IPS DF 4.7 (cell line): ENCODE data around the gene CTNNA2.

ENCODE experiments used
- DNase-seq: peaks from one replicate; pipeline ENCODE4 v3.0.0-alpha.2; 2013; ENCODE audit warnings: low spot score; ENCODE audit errors: extremely low read depth

The CTNNA2 gene

DNA sequence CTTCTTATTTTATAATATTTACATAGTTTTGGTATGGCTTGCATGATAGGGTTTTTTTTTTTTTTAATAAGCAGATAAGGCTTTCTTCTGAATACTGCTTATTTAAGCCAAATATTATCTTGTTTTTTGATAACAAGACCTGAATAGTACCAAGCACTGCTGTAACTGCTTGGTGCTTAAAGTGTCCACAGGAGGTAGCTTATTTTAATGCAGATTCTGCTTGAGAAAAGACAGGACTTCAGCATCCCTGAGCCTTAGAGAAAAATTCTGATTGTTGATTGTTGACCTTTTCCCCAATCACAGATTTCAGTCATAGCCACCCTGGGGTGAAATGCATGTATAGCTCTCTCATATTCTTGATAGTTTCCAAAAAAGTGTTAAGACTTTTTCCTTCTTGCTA is 336.4 kb downstream of the CTNNA2 start:
- DNase-seq, result no peak

DNA sequence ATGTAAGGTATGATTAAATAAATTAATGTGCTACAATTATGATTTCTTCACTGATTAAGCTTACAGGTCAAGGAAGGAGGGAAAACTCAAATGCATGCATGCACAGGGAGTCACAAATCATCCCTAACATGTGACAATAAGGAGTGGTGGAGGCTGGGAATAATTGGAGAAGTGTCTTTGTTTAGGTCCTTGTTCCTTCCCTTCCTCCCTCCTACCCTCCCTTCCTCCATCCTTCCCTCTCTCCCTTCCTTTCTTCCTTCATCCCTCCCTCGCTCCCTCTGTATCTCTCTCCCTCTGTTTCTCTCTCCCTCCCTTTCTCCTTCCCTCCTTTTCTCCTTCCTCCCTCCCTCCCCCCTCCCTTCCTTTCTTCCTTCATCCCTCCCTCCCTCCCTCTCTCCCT is 337.1 kb downstream of the CTNNA2 start:
- DNase-seq, result no peak

- no peak for DNase-seq
Observed at GRCh38 chr2:79850912-79851311, 338.1 kb downstream of the CTNNA2 start.

DNA sequence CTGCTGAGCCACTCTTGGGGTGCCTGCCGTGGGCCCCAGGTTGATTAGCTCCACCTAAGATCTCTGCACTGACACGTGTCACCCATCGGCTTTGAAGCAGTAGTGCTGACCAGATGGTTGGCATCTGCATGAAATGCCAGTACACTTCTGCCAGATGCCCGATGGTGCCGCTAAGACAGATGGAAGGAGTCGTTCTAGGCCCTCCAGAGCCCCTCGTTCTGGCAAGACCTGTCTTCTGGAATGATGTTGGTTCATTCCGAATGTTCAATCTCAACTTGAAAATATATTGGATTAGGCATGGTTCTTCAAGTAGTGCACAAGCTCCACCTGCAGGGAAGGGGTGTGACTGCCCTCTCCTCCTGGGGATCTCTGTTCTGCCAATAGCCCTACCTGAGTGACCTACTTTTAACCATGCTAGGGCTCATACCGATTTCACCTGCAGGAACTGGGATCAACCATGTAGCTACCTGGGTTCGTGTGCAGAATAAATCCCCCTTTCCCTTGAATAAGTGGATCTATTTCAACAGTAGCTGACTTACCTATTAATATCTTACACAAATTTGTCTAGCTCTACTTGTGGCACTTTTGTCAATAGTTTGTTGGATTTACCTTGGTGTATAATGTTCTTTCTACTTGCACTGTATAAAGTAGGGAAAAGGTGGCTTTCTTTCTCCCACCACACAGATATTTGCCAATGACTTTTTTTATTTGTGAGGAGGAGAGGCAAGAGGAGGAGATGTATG is 342.6 kb downstream of the CTNNA2 start:
- DNase-seq, result no peak

DNA sequence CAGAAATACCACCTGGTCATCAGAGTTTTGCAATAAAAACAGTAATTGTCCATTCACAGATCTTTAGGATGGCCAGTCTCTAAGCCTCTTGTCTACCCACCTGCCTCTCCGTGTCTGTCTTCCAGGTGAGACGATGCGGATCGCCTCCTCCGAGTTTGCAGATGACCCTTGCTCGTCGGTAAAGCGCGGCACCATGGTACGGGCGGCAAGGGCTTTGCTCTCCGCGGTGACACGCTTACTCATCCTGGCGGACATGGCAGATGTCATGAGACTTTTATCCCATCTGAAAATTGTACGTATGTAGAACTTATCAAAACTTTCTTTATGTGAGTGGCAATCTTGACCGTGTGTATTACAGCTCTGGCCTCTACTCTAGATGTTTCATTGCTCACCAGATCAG is 345.0 kb downstream of the CTNNA2 start:
- no peak for DNase-seq

GRCh38 chr2:79860228-79861058 is 347.6 kb downstream of the CTNNA2 start:
- no peak for DNase-seq

GRCh38 chr2:79861059-79861374 is 348.2 kb downstream of the CTNNA2 start:
- DNase-seq, result no peak

- no peak for DNase-seq
Observed at GRCh38 chr2:79862756-79863155, 349.9 kb downstream of the CTNNA2 start.

GRCh38 chr2:79872656-79873055 is 359.8 kb downstream of the CTNNA2 start:
- DNase-seq, result no peak

- no peak for DNase-seq
Observed at GRCh38 chr2:79874015-79874414, 361.2 kb downstream of the CTNNA2 start.

DNA sequence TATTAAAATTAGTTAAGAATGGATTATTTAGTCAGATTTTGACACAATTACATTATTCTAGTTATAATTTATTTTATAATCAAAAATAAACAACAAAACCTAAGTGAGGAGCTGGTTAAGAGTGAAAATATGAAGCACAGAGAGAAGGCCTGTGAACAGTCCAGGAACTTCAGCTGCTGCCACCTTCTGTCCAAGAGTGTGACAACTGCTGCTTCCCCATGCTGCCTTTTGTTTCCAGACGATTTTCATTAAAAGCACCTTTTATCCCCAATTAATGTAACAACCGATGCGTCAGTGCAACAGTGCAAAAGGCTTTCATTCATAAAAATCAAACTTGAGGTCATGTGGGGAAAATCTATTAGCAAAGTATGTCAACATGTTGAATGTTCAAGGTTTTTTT is 363.6 kb downstream of the CTNNA2 start:
- no peak for DNase-seq

DNA sequence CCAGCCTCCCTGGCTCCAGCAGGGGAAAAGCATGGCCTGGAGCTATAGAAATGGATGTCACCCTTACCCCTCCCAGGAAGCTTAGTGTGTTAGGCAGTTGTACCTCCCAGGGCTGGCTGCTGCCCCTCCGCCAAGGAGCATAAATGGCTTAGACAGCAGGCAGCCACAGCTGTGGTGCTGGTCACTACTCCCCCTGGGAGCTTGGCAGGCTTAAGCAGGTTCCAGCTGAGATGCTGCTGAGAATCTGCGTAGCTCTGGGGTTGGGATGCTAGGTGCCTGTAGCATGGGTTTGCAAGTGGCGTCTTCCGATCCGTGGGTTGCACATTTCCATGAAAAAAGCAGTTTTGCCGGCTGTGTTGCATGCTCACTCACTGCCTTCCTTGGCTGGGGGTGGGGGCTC is 369.7 kb downstream of the CTNNA2 start:
- no peak for DNase-seq

- no peak for DNase-seq
Observed at GRCh38 chr2:79887747-79888374, 375.0 kb downstream of the CTNNA2 start.

DNA sequence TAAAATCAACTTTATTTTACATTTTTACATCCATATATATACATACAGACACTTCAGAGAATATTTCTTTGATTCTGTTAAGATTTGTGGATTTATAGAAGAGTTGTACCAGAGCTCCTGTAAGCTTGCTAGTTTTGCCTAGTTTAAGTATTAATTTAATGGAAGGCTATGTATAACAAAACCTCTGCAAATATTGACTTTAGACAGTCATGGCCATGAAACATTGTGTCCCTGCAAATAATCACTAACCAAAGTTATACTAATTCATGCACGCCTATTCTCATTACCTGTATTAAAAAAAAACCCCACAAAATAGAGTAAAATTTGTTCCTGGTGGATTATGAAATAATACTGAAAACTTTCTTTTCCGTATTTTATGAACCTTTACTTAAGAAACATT is 379.3 kb downstream of the CTNNA2 start:
- DNase-seq, result no peak

DNA sequence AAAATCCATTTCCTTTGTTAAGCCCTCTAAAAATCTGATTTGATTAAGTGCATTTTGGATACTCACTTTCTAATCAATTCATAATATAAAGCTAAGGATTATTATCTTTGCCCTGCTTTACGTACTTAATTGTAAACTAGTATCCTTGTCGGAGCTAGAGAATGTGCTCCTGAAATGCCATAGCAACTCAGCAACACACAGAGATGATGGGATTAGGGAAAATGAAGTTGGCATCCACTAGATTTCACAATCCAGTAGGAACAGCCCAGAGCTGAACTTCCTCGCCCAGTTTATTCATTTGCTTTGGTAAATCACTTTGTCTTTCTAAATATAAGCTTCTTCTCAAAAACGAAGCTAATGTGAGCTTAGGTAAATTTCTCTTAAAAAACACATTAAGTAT is 386.3 kb downstream of the CTNNA2 start:
- no peak for DNase-seq

- DNase-seq, result no peak
Observed at GRCh38 chr2:79901161-79901560, 388.3 kb downstream of the CTNNA2 start.

DNA sequence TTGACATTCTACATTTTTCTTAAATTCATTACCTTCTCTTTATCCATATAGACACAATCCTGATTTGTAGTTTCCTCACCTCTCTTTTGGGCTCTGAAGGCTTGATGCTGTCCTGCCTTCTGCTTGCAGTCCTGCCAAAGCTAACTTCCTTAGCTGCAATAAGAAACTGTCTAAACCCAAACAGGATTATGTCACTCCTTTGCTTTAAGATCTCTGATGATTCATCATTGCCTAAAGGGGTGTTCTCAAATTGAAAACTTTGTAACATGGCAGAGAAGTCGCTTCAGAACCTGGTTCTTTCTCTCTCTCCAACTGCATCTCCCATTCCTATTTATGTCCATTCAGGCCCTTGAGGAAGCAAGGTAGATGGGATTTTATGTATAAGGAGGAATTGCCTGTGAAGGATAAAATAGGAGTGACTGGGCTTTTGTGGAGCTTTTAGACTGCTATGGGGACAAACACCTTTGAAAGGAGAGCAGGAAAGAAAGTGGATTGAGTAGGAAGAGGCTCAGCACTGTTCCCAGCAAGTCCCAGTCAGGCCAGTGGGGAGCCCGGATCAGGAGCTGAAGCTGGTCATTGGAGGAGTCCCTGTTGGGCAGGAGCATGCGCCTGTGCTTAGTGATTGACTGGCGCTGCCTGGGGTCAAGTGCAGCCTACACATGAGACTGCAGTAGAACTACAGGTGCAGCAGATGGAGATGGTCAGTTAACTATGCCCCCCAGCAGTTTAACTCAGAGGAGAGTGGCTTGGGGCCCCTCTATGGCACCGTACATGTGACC is 390.6 kb downstream of the CTNNA2 start:
- no peak for DNase-seq

DNA sequence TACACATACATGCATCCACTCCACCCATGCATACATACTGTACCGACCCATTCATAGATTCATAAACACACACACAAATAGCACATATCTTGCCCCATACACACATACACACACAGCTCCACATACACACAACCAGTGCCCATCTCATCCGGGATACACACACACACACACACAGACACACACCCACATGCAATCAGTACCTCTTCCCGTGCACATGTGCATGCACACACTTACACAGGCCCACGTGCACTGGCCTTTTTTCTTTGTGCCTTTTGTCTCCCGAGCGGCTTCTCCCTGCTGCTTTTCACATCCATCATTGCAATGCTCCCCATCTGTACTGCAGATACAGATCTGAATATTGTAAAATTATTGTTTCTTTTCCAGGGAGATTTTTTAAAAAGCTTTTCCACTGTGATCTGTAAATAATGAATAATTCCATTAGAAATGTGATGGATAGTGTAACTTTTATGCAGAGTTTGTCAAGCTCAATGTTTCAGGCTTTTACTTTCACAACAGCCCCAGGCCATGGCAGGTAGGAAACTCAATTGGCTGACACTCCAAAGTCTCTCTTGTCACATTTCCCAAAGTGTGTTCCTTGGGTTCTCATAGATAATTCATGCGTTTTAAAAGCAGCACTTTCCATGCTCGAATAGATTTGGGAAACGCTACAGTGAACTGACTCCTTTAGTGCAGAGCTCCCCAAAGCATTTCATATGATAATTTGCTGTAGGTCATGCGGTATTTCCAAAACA is 393.5 kb downstream of the CTNNA2 start:
- DNase-seq, result no peak

- no peak for DNase-seq
Observed at GRCh38 chr2:79909521-79909920, 396.7 kb downstream of the CTNNA2 start.

DNA sequence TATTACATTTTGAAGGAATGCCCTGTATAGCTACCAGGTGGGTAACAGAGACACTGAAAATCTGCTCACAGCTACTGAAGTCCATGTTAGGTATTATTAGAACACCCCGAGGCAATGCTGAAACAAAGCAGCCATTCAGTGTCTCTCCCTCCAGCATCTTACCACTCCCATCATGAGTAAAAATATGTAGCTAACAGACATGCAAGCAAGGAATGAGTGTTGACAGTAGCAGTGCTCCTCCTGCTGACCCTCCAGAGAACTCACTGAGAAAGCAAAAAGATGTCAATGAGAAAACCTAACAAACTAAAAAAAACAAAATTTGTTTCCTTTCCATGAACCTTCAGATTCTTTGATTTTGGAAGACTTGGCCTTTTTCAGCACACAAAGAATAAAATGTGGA is 397.8 kb downstream of the CTNNA2 start:
- DNase-seq, result peak; percentile 9

GRCh38 chr2:79915455-79915854 is 402.6 kb downstream of the CTNNA2 start:
- no peak for DNase-seq
